Astrocyte (in vitro differentiated cells and primary cell): Measurements from ENCODE around the gene FGD4.

Experiments used
- CTCF ChIP-seq: IDR thresholded peaks from 2 replicates; pipeline ENCODE4 v1.5.1; 2011; ENCODE audit warnings: low read depth, mild to moderate bottlenecking, inconsistent platforms, low read length, moderate library complexity; ENCODE audit not compliant: insufficient read depth
- EZH2 ChIP-seq: IDR thresholded peaks from 2 replicates; pipeline ENCODE4 v1.6.1; 2012; ENCODE audit warnings: mild to moderate bottlenecking, low read length, inconsistent platforms; ENCODE audit not compliant: insufficient read depth

- TF ChIP-seq CTCF (peak; percentile 93), EZH2 (no peak)
Measured at GRCh38 chr12:32365473-32366064, 33.8 kb upstream of the FGD4 start.
